GM23338 (cell line): ENCODE results near the gene SCO2. TPM values are rescaled to one million over a fixed set of nuclear protein-coding genes. Genes with fewer than 3 reads are reported as not detected.
"Not testable (repeated sequence)": the region's sequence is repeated elsewhere in the genome, so short reads cannot be mapped to it uniquely, and the experiment has no call there.

ENCODE experiments used
- ATAC-seq: fragments of 200-7000 bp; cut with Tn5 transposase; 3 replicates; pipeline ENCODE4 v1.9.1; 2020
- DNase-seq: peaks from one replicate; pipeline ENCODE4 v3.0.0-alpha.2; 2015; ENCODE audit warnings: low spot score
- H2AFZ ChIP-seq: fragments of 200-600 bp; sonication (generic); 2 replicates; pipeline ENCODE4 v1.8.0; 2016; ENCODE audit warnings: antibody characterized with exemption, mild to moderate bottlenecking, moderate library complexity
- H3F3A ChIP-seq: fragments of 200-600 bp; sonication (generic); replicated peaks from 2 replicates; pipeline ENCODE4 v1.8.0; 2017; ENCODE audit warnings: antibody characterized with exemption, mixed run types, low read depth
- H3K27ac ChIP-seq: fragments of 200-600 bp; sonication (generic); 2 replicates; pipeline ENCODE4 v1.6.1; 2016; ENCODE audit warnings: low read depth
- H3K27me3 ChIP-seq: fragments of 200-600 bp; sonication (generic); 2 replicates; pipeline ENCODE4 v1.8.0; 2016; ENCODE audit warnings: mild to moderate bottlenecking, mixed run types, moderate library complexity; ENCODE audit not compliant: insufficient read depth
- H3K36me3 ChIP-seq: fragments of 200-600 bp; sonication (generic); 2 replicates; pipeline ENCODE4 v1.8.0; 2016; ENCODE audit warnings: mild to moderate bottlenecking; ENCODE audit not compliant: insufficient read depth
- H3K4me1 ChIP-seq: fragments of 200-600 bp; sonication (generic); 2 replicates; pipeline ENCODE4 v1.8.0; 2016; ENCODE audit warnings: mild to moderate bottlenecking, moderate library complexity; ENCODE audit not compliant: insufficient read depth
- H3K4me2 ChIP-seq: fragments of 200-600 bp; sonication (generic); 2 replicates; pipeline ENCODE4 v1.7.1; 2017; ENCODE audit warnings: mixed run types
- H3K4me3 ChIP-seq: fragments of 200-600 bp; sonication (generic); 2 replicates; pipeline ENCODE4 v1.6.1; 2016; ENCODE audit warnings: mixed run types
- H3K79me2 ChIP-seq: fragments of 200-600 bp; sonication (generic); replicated peaks from 2 replicates; pipeline ENCODE4 v1.8.0; 2017; ENCODE audit warnings: mild to moderate bottlenecking; ENCODE audit not compliant: insufficient read depth
- H3K9me2 ChIP-seq: fragments of 200-600 bp; sonication (generic); 2 replicates; pipeline ENCODE4 v1.8.0; 2017; ENCODE audit not compliant: insufficient read depth
- H4K20me1 ChIP-seq: fragments of 200-600 bp; sonication (generic); replicated peaks from 2 replicates; pipeline ENCODE4 v1.8.0; 2017; ENCODE audit warnings: mild to moderate bottlenecking; ENCODE audit not compliant: insufficient read depth
- H3K27ac Mint-ChIP-seq: 2 replicates; pipeline ENCODE4 v1.8.0; 2020; ENCODE audit warnings: inconsistent platforms, mild to moderate bottlenecking, moderate library complexity, mixed read lengths
- H3K27me3 Mint-ChIP-seq: 3 replicates; pipeline ENCODE4 v1.8.0; 2022; ENCODE audit warnings: low read depth, mild to moderate bottlenecking, moderate library complexity, mixed read lengths, inconsistent platforms; ENCODE audit not compliant: insufficient read depth, poor library complexity
- H3K36me3 Mint-ChIP-seq: 3 replicates; pipeline ENCODE4 v1.8.0; 2021; ENCODE audit warnings: low read depth, mild to moderate bottlenecking, inconsistent platforms, moderate library complexity, mixed read lengths
- H3K4me1 Mint-ChIP-seq: 3 replicates; pipeline ENCODE4 v1.8.0; 2020; ENCODE audit warnings: mild to moderate bottlenecking, inconsistent platforms, mixed read lengths
- H3K4me3 Mint-ChIP-seq: 3 replicates; pipeline ENCODE4 v1.8.0; 2021; ENCODE audit warnings: moderate library complexity, mild to moderate bottlenecking, inconsistent platforms, mixed read lengths
- H3K9me3 Mint-ChIP-seq: 3 replicates; pipeline ENCODE4 v1.8.0; 2020; ENCODE audit warnings: moderate library complexity, mild to moderate bottlenecking, inconsistent platforms, mixed read lengths
- CREB1 ChIP-seq: fragments of 250-450 bp; sonication (Bioruptor Pico); IDR thresholded peaks from 2 replicates; pipeline ENCODE4 v1.5.0; 2020; ENCODE audit warnings: low read depth, mild to moderate bottlenecking, moderate library complexity
- EZH2phosphoT487 ChIP-seq: fragments of 200-600 bp; sonication (generic); IDR thresholded peaks from one replicate; pipeline ENCODE4 v1.8.1; 2018; ENCODE audit warnings: antibody characterized with exemption; ENCODE audit not compliant: unreplicated experiment
- JUNB ChIP-seq: IDR thresholded peaks from one replicate; pipeline ENCODE4 v1.6.1; 2016; ENCODE audit warnings: antibody characterized with exemption; ENCODE audit not compliant: unreplicated experiment
- NANOG ChIP-seq: IDR thresholded peaks from 2 replicates; pipeline ENCODE4 v1.6.1; 2016; ENCODE audit warnings: antibody characterized with exemption, borderline replicate concordance
- POLR2AphosphoS5 ChIP-seq: IDR thresholded peaks from 2 replicates; pipeline ENCODE4 v1.6.1; 2016; ENCODE audit warnings: antibody characterized with exemption, low read depth
- STAT1 ChIP-seq: IDR thresholded peaks from one replicate; pipeline ENCODE4 v1.6.1; 2016; ENCODE audit warnings: antibody characterized with exemption; ENCODE audit not compliant: unreplicated experiment
- ZNF114 ChIP-seq: fragments of 250-450 bp; sonication (Bioruptor Pico); IDR thresholded peaks from 2 replicates; pipeline ENCODE4 v1.5.0; 2020; ENCODE audit warnings: mild to moderate bottlenecking, moderate library complexity
- ZNF331 ChIP-seq: fragments of 250-450 bp; sonication (Bioruptor Pico); IDR thresholded peaks from 2 replicates; pipeline ENCODE4 v1.5.0; 2020; ENCODE audit warnings: low read depth, mild to moderate bottlenecking, moderate library complexity
- polyA plus RNA-seq: library from polyadenylated mRNA; unstranded; fragments of >200 nt; fragmentation: Nextera tagmentation; extraction: Ambion mirVana; gene quantifications from 2 replicates; pipeline ENCODE4 v1.2.1, GENCODE V29; 2016
- total RNA-seq: library from RNA; depleted of rRNA; stranded (reverse); fragments of >200 nt; shearing (Covaris generic); gene quantifications from 2 replicates; pipeline ENCODE4 v1.2.3, GENCODE V29; 2014
- TF ChIP-seq, protein P1 (sequence below): IDR thresholded peaks from 2 replicates; pipeline ENCODE4 v1.6.1; 2016; ENCODE audit warnings: antibody characterized with exemption
- TF ChIP-seq, protein P2 (sequence below), 2 experiments: fragments of 200-600 bp in 1 of 2; sonication (generic) in 1 of 2; conservative IDR thresholded peaks; 2 replicates each; pipeline versions ENCODE4 v1.5.1 to v1.6.1; 2016 to 2017; ENCODE audit warnings: antibody characterized with exemption in 2 of 2, low read depth in 2 of 2, mild to moderate bottlenecking in 2 of 2, moderate library complexity in 1 of 2
- TF ChIP-seq, protein P3 (sequence below): IDR thresholded peaks from one replicate; pipeline ENCODE4 v1.6.1; 2018; ENCODE audit warnings: antibody characterized with exemption; ENCODE audit not compliant: unreplicated experiment

SCO2 gene
- total and polyA plus RNA-seq, 2 experiments from 2014 or later, result 2.6 to 4.9 TPM

DNA sequence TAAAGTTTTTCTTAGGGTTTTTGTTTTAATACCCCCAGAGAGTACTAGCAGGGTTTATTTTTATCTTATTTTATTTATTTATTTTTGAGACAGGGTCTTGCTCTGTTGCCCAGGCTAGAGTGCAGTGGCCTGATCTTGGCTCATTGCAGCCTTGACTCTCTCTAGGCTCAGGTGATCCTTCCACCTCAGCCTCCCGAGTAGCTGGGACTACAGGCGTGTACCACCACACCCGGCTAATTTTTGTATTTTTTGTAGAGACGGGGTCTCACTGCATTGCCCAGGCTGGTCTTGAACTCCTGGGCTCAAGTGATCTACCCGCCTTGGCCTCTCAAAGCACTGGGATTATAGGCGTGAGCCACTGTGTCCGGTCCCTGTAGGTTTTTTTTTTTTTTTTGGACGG, 5.2 kb downstream of the SCO2 start:
- H3K9me2 ChIP-seq, H3K9me3 Mint-ChIP-seq, H3K4me1 ChIP-seq, H3K4me3 Mint-ChIP-seq, H3F3A ChIP-seq, H3K4me1 Mint-ChIP-seq, H3K27me3 ChIP-seq, DNase-seq, H3K79me2 ChIP-seq, H3K36me3 ChIP-seq, ATAC-seq, H3K4me2 ChIP-seq, H4K20me1 ChIP-seq, H2AFZ ChIP-seq, H3K27ac Mint-ChIP-seq, H3K4me3 ChIP-seq, H3K27ac ChIP-seq: not testable (repeated sequence)
- Mint-ChIP-seq H3K27me3 (peaks cover 11% of the 10 kb centered on the region), H3K36me3 (peaks cover 22% of the 10 kb centered on the region)

DNA sequence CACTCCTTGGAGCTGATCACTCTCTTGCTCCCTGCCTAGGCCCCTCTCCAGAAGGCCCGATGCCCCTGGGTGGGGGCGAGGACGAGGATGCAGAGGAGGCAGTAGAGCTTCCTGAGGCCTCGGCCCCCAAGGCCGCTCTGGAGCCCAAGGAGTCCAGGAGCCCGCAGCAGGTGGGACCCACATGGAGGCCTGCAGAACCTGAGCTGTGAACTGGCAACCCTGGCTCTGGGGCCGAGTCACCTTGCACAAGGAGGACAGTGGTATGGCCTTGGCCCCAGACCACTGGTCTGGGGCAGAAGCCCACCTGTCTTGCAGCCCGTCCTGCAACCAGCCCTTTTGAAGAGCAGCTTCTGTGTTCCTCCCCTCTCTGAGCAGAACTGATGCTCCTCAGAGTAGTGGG, 6.2 kb downstream of the SCO2 start:
- Histone ChIP-seq H3K27ac (no peak overlapping the region), H3F3A (no peaks in the 10 kb centered on the region), H3K27me3 (no peaks in the 10 kb centered on the region), H3K4me3 (no peak overlapping the region), H3K9me2 (no peaks in the 10 kb centered on the region), H3K36me3 (no peaks in the 10 kb centered on the region; the same call in 1 of the 2 replicates), H4K20me1 (peaks cover 6% of the 10 kb centered on the region; the same call in 1 of the 2 replicates), H3K4me2 (no peak overlapping the region), H2AFZ (no peak overlapping the region), H3K79me2 (peaks cover 14% of the 10 kb centered on the region), H3K4me1 (no peaks in the 10 kb centered on the region)
- no peak for DNase-seq
- H3K27ac Mint-ChIP-seq, result no peak overlapping the region
- H3K27me3 Mint-ChIP-seq, result peaks cover 6% of the 10 kb centered on the region
- no peak for ATAC-seq
- TF ChIP-seq, protein P1, sequence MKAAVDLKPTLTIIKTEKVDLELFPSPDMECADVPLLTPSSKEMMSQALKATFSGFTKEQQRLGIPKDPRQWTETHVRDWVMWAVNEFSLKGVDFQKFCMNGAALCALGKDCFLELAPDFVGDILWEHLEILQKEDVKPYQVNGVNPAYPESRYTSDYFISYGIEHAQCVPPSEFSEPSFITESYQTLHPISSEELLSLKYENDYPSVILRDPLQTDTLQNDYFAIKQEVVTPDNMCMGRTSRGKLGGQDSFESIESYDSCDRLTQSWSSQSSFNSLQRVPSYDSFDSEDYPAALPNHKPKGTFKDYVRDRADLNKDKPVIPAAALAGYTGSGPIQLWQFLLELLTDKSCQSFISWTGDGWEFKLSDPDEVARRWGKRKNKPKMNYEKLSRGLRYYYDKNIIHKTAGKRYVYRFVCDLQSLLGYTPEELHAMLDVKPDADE, result no peak
- TF ChIP-seq ZNF331 (no peak), JUNB (no peak)
- TF ChIP-seq, protein P2, sequence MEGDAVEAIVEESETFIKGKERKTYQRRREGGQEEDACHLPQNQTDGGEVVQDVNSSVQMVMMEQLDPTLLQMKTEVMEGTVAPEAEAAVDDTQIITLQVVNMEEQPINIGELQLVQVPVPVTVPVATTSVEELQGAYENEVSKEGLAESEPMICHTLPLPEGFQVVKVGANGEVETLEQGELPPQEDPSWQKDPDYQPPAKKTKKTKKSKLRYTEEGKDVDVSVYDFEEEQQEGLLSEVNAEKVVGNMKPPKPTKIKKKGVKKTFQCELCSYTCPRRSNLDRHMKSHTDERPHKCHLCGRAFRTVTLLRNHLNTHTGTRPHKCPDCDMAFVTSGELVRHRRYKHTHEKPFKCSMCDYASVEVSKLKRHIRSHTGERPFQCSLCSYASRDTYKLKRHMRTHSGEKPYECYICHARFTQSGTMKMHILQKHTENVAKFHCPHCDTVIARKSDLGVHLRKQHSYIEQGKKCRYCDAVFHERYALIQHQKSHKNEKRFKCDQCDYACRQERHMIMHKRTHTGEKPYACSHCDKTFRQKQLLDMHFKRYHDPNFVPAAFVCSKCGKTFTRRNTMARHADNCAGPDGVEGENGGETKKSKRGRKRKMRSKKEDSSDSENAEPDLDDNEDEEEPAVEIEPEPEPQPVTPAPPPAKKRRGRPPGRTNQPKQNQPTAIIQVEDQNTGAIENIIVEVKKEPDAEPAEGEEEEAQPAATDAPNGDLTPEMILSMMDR (conservative IDR thresholded peaks at IDR 0.05; ENCODE audit: low read depth in 2 of 2), result no peak
- no peaks in the 10 kb centered on the region for H3K4me1 Mint-ChIP-seq
- no peak overlapping the region for H3K4me3 Mint-ChIP-seq
- H3K36me3 Mint-ChIP-seq, result peaks cover 17% of the 10 kb centered on the region
- H3K9me3 Mint-ChIP-seq, result no peaks in the 10 kb centered on the region; the same call in 2 of the 3 replicates

DNA sequence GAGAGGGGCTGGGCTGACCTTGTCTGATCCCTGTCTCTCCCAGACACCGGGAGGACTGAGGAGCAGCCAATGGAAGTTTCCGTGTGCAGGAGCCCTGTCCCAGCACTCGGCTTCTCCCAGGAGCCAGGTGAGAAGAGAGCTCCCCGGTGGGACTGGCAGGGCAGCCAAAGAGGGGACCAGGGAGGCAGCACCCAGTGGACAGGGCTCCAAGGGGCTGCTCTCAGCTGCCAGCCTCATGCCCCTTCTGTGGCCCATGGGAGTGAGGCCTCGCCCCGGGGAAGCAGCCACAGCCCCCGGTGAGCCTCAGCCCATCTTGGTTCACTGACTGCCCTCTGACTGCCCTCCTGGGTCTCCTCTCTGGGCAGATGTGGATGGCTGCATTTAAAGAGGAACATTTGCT, 6.8 kb downstream of the SCO2 start:
- DNase-seq (no peak), ATAC-seq (no peak)
- no peak overlapping the region for H2AFZ ChIP-seq
- peaks cover 6% of the 10 kb centered on the region for H3K27me3 Mint-ChIP-seq
- H3K79me2 ChIP-seq, result peaks cover 19% of the 10 kb centered on the region
- no peaks in the 10 kb centered on the region for H3K4me1 ChIP-seq
- no peaks in the 10 kb centered on the region; the same call in 2 of the 3 replicates for H3K4me1 Mint-ChIP-seq
- H3K4me2 ChIP-seq, result no peak overlapping the region
- no peaks in the 10 kb centered on the region for H3K9me2 ChIP-seq
- no peaks in the 10 kb centered on the region for H3K27me3 ChIP-seq
- no peaks in the 10 kb centered on the region for H3F3A ChIP-seq
- H3K36me3 ChIP-seq, result no peaks in the 10 kb centered on the region; the same call in 1 of the 2 replicates
- peaks cover 6% of the 10 kb centered on the region; the same call in 1 of the 2 replicates for H4K20me1 ChIP-seq
- no peak overlapping the region for H3K27ac ChIP-seq
- H3K9me3 Mint-ChIP-seq, result no peaks in the 10 kb centered on the region; the same call in 2 of the 3 replicates
- H3K4me3 ChIP-seq, result no peak overlapping the region
- H3K4me3 Mint-ChIP-seq, result no peak overlapping the region
- H3K36me3 Mint-ChIP-seq, result peaks cover 17% of the 10 kb centered on the region
- H3K27ac Mint-ChIP-seq, result no peak overlapping the region
- TF ChIP-seq STAT1 (no peak), POLR2AphosphoS5 (no peak), CREB1 (CRISPR knock-in tag) (no peak), JUNB (no peak), ZNF114 (CRISPR knock-in tag) (no peak), EZH2phosphoT487 (no peak), ZNF331 (no peak), NANOG (no peak)
- TF ChIP-seq, protein P1, result no peak
- TF ChIP-seq, protein P3, sequence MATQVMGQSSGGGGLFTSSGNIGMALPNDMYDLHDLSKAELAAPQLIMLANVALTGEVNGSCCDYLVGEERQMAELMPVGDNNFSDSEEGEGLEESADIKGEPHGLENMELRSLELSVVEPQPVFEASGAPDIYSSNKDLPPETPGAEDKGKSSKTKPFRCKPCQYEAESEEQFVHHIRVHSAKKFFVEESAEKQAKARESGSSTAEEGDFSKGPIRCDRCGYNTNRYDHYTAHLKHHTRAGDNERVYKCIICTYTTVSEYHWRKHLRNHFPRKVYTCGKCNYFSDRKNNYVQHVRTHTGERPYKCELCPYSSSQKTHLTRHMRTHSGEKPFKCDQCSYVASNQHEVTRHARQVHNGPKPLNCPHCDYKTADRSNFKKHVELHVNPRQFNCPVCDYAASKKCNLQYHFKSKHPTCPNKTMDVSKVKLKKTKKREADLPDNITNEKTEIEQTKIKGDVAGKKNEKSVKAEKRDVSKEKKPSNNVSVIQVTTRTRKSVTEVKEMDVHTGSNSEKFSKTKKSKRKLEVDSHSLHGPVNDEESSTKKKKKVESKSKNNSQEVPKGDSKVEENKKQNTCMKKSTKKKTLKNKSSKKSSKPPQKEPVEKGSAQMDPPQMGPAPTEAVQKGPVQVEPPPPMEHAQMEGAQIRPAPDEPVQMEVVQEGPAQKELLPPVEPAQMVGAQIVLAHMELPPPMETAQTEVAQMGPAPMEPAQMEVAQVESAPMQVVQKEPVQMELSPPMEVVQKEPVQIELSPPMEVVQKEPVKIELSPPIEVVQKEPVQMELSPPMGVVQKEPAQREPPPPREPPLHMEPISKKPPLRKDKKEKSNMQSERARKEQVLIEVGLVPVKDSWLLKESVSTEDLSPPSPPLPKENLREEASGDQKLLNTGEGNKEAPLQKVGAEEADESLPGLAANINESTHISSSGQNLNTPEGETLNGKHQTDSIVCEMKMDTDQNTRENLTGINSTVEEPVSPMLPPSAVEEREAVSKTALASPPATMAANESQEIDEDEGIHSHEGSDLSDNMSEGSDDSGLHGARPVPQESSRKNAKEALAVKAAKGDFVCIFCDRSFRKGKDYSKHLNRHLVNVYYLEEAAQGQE, result no peak
